ENCODE results near the gene PSMF1. TPM values are rescaled to one million over a fixed set of nuclear protein-coding genes. Genes with fewer than 3 reads are reported as not detected.

Gene PSMF1
- 180 TPM for polyA plus RNA-seq (2013, experiment 1 of 2; ENCODE audit: insufficient read length)
- polyA plus RNA-seq (2013, experiment 2 of 2; ENCODE audit: insufficient read length), result 176 TPM

- peak; percentile 88 for DNase-seq
These were observed at the start of gene PSMF1 for GRCh38 chr20:1118336-1119127. Gene PSMF1 (plus strand): TSS chr20:1118602. CDS start chr20:1118774, 172 bp downstream.

- no peak for DNase-seq
These were observed 46.1 kb upstream of the PSMF1 start for GRCh38 chr20:1072258-1072657.

- DNase-seq, result no peak
These were observed 42.8 kb upstream of the PSMF1 start for GRCh38 chr20:1075616-1076015.

GRCh38 chr20:1081891-1082290 lies 36.5 kb upstream of the PSMF1 start:
- no peak for DNase-seq

GRCh38 chr20:1083431-1084080 lies 34.8 kb upstream of the PSMF1 start:
- no peak for DNase-seq

GRCh38 chr20:1085492-1086276 lies 32.7 kb upstream of the PSMF1 start:
- no peak for DNase-seq

GRCh38 chr20:1086277-1087213 lies 31.9 kb upstream of the PSMF1 start:
- no peak for DNase-seq

- DNase-seq, result peak; percentile 18
These were observed 31.0 kb upstream of the PSMF1 start for GRCh38 chr20:1087311-1087905.

GRCh38 chr20:1094751-1095150 lies 23.7 kb upstream of the PSMF1 start:
- DNase-seq, result peak; percentile 75

- no peak for DNase-seq
These were observed 16.9 kb upstream of the PSMF1 start for GRCh38 chr20:1101533-1101932.

GRCh38 chr20:1102016-1102415 lies 16.4 kb upstream of the PSMF1 start:
- no peak for DNase-seq

- DNase-seq, result no peak
These were observed 14.7 kb upstream of the PSMF1 start for GRCh38 chr20:1103751-1104150.

GRCh38 chr20:1105599-1106194 lies 12.7 kb upstream of the PSMF1 start:
- DNase-seq, result no peak

GRCh38 chr20:1107176-1107575 lies 11.2 kb upstream of the PSMF1 start:
- DNase-seq, result no peak

- peak; percentile 26 for DNase-seq
These were observed 9.9 kb upstream of the PSMF1 start for GRCh38 chr20:1108437-1108920.

- no peak for DNase-seq
These were observed 5.5 kb upstream of the PSMF1 start for GRCh38 chr20:1112908-1113307.

- DNase-seq, result no peak
These were observed 432 bp upstream of the PSMF1 start for GRCh38 chr20:1118004-1118335.

GRCh38 chr20:1119128-1119505 lies 715 bp downstream of the PSMF1 start:
- no peak for DNase-seq

- DNase-seq, result no peak
These were observed 1.1 kb downstream of the PSMF1 start for GRCh38 chr20:1119524-1119923.

- DNase-seq, result no peak
These were observed 3.0 kb downstream of the PSMF1 start for GRCh38 chr20:1121429-1121828.
